Measurements from ENCODE around the gene CEACAM3. TPM values are rescaled to one million over a fixed set of nuclear protein-coding genes. Genes with fewer than 3 reads are reported as not detected.
A peak's percentile ranks its signal among the peaks of the same experiment; 100 is the strongest.

Gene CEACAM3
- total RNA-seq, 1 experiment from 2014 or later: not detected

- H3K4me2 ChIP-seq (ENCODE audit: insufficient read depth, insufficient read length, low read length): peak overlapping the region; percentile 63
- H3K9me3 ChIP-seq (ENCODE audit: control insufficient read depth, low read depth, low read length): no peaks in the 10 kb centered on the region
- no peaks in the 10 kb centered on the region; the same call in 1 of the 2 replicates for H3K27me3 ChIP-seq (ENCODE audit: insufficient read depth, low read length)
- no peak overlapping the region for H4K8ac ChIP-seq (replicated peaks; ENCODE audit: insufficient read length, low read depth, low read length)
- no peaks in the 10 kb centered on the region for H3K4me1 Mint-ChIP-seq
- H3K36me3 Mint-ChIP-seq (ENCODE audit: insufficient read depth in 1 of 3, low read depth in 3 of 3): peaks cover 0 to 4% (median 0%) of the 10 kb centered on the region in 3 experiments; a peak in 2 of 7 replicates
- H3T11ph ChIP-seq (ENCODE audit: low read length): no peak overlapping the region
- H4K5ac ChIP-seq (ENCODE audit: insufficient read length, low read depth, low read length): no peak overlapping the region
- no peak overlapping the region for H3K27ac Mint-ChIP-seq
- H2BK20ac ChIP-seq (ENCODE audit: low read depth, low read length, poor library complexity, severe bottlenecking): no peak overlapping the region
- no peak overlapping the region for H3K14ac ChIP-seq (ENCODE audit: insufficient read depth, low read length)
- H3K27me3 Mint-ChIP-seq (ENCODE audit: low read depth): peaks cover 25% of the 10 kb centered on the region
- no peak overlapping the region for H2BK120ac ChIP-seq (ENCODE audit: low read depth, low read length, poor library complexity, severe bottlenecking)
- H4K20me1 ChIP-seq (ENCODE audit: control insufficient read depth, insufficient read depth, insufficient read length): no peaks in the 10 kb centered on the region
- H2BK12ac ChIP-seq (ENCODE audit: insufficient read length, low read depth, low read length): no peak overlapping the region
- H2BK15ac ChIP-seq (ENCODE audit: low read depth, low read length): no peak overlapping the region
- DNase-seq: peak; percentile 86
- no peak overlapping the region for H3K4ac ChIP-seq (ENCODE audit: low read depth, low read length)
- H2AFZ ChIP-seq (ENCODE audit: low read length): peak overlapping the region; percentile 95
- WGBS (ENCODE audit: extremely low coverage, insufficient read length, low lambda C conversion rate): no CpG with 5 or more reads among the region's 10 CpGs
- H3K9me3 Mint-ChIP-seq: peaks cover 2 to 64% of the 10 kb centered on the region in 2 experiments; a peak in 4 of 5 replicates
- no peak overlapping the region for H2AK5ac ChIP-seq (ENCODE audit: insufficient read length, low read length)
- H3K9ac ChIP-seq (ENCODE audit: extremely low read depth, insufficient read length, low read length): no peak overlapping the region
- no peak overlapping the region for H3K23ac ChIP-seq (ENCODE audit: insufficient read length, low read depth, low read length)
- no peak overlapping the region for H2BK5ac ChIP-seq (ENCODE audit: insufficient read length, low read length)
- no peak overlapping the region for H4K91ac ChIP-seq (ENCODE audit: insufficient read length, low read depth, low read length)
- peak; percentile 80 for TF ChIP-seq CTCF (conservative IDR thresholded peaks at IDR 0.05)
- H3K56ac ChIP-seq (ENCODE audit: insufficient read length, low read depth, low read length): no peak overlapping the region
- no peak overlapping the region for H3K18ac ChIP-seq (ENCODE audit: insufficient read length, low read depth, low read length)
- peak overlapping the region in 1 of 2 experiments; percentile 25; a peak in 1 of 5 replicates for H3K4me3 Mint-ChIP-seq
- no peaks in the 10 kb centered on the region for H3K79me2 ChIP-seq (ENCODE audit: insufficient read depth, low read length)
- H3K27ac ChIP-seq (ENCODE audit: insufficient read length, low read depth, low read length): no peak overlapping the region
- no peaks in the 10 kb centered on the region for H3K23me2 ChIP-seq (ENCODE audit: insufficient read length, low read depth, low read length, poor library complexity, severe bottlenecking)
- H3K4me1 ChIP-seq (ENCODE audit: insufficient read depth, low read length): no peaks in the 10 kb centered on the region
- no peaks in the 10 kb centered on the region for H3K79me1 ChIP-seq (ENCODE audit: insufficient read depth, low read depth, low read length, poor library complexity, severe bottlenecking)
These were observed 10.7 kb upstream of the CEACAM3 start for GRCh38 chr19:41785653-41786052.
